ENCODE measurements around the gene ELMO2. TPM values are rescaled to one million over a fixed set of nuclear protein-coding genes. Genes with fewer than 3 reads are reported as not detected.

ELMO2 gene
- total and polyA plus RNA-seq, 12 donors: 17.2 to 46.0 (median 27.5) TPM

GRCh38 chr20:46398963-46399362 is 7.5 kb downstream of the ELMO2 start:
- Histone ChIP-seq H3K4me1 (peaks cover 29 to 91% (median 73%) of the 10 kb centered on the region in 9 donors), H3K9me3 (no peaks in the 10 kb centered on the region)

GRCh38 chr20:46396052-46396740 is 10.2 kb downstream of the ELMO2 start:
- H3K27me3 ChIP-seq: no peaks in the 10 kb centered on the region
- peaks cover 18 to 65% (median 46%) of the 10 kb centered on the region in 9 donors for H3K4me1 ChIP-seq
- WGBS, 2 donors: 62 to 74% methylated on average over 7 of the region's 7 CpGs
- no peaks in the 10 kb centered on the region for H3K9me3 ChIP-seq
- TF ChIP-seq, protein P1, sequence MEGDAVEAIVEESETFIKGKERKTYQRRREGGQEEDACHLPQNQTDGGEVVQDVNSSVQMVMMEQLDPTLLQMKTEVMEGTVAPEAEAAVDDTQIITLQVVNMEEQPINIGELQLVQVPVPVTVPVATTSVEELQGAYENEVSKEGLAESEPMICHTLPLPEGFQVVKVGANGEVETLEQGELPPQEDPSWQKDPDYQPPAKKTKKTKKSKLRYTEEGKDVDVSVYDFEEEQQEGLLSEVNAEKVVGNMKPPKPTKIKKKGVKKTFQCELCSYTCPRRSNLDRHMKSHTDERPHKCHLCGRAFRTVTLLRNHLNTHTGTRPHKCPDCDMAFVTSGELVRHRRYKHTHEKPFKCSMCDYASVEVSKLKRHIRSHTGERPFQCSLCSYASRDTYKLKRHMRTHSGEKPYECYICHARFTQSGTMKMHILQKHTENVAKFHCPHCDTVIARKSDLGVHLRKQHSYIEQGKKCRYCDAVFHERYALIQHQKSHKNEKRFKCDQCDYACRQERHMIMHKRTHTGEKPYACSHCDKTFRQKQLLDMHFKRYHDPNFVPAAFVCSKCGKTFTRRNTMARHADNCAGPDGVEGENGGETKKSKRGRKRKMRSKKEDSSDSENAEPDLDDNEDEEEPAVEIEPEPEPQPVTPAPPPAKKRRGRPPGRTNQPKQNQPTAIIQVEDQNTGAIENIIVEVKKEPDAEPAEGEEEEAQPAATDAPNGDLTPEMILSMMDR (IDR thresholded peaks at IDR 0.05): no peak
- peak overlapping the region in 1 of 10 donors; percentile 10 for H3K27ac ChIP-seq
- no peak overlapping the region for H3K4me3 ChIP-seq
- peaks cover 0 to 69% (median 35%) of the 10 kb centered on the region in 9 donors for H3K36me3 ChIP-seq
- DNase-seq: no peak
- no peak for ATAC-seq
- intact Hi-C loops (cut with DNase I): no loop called here

More at GRCh38 chr20:46398963-46399362, 7.5 kb downstream of the ELMO2 start:
- Histone ChIP-seq H3K27me3 (no peaks in the 10 kb centered on the region), H3K36me3 (peaks cover 0 to 47% (median 8%) of the 10 kb centered on the region in 9 donors), H3K4me3 (no peak overlapping the region), H3K27ac (peak overlapping the region in 8 of 10 donors; percentile 10 to 81 (median 72))
- DNase-seq (no peak), ATAC-seq (no peak)
- intact Hi-C loops (cut with DNase I): no loop called here
- 89 to 91% methylated on average over 3 of the region's 3 CpGs for WGBS, 2 donors
- TF ChIP-seq, protein P1 (IDR thresholded peaks at IDR 0.05): no peak

DNA sequence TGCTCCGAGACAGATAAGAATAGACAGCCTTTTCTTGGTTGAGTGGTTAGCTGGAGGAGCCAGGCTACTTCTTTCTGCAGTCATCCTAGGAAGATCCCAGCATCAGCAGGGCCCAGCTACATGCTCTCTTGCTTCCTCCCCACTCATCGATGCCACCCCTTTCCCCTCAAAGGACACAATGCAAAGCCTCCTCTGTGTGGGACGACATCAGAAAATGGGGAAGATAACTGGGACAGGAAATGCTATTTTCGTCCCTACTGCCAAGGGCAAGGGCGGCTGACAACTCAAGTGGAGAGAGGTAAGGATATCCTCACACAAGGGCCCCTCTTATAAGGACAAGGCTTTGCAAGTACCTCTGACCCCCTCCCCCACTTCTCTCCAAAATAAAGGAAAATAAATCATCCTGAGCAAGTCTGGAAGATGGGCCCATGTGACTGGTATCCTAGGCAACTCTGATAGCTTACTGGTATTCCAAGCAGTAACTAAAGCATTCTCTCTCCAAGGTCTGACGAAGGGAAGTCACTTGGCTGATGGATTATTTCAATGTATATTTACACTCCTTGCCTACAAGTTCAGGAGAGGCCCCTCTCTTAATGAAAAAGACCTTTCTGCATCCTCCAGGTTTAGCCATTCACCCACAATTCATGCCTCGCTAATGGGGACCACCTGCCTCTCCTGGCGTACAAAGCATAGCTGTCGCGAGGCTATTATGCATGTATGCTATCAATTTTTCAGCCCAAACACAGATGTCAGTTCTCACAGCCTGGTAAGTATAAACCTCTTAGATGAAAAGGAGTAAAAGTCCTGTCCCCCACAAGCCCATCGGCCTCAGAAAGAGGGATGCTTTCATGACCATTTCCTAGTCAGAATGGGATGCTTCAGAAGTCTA is 11.3 kb downstream of the ELMO2 start:
- Histone ChIP-seq H3K4me3 (no peak overlapping the region), H3K4me1 (peaks cover 11 to 54% (median 35%) of the 10 kb centered on the region in 9 donors), H3K36me3 (peaks cover 0 to 80% (median 35%) of the 10 kb centered on the region in 9 donors), H3K9me3 (no peaks in the 10 kb centered on the region), H3K27ac (no peak overlapping the region), H3K27me3 (no peaks in the 10 kb centered on the region)
- ATAC-seq (peak in 1 of 8 donors; percentile 18), DNase-seq (no peak)
- intact Hi-C loops (cut with DNase I): no loop called here
- TF ChIP-seq, protein P1 (IDR thresholded peaks at IDR 0.05): no peak
- WGBS, 2 donors: 51 to 62% methylated on average over 11 of the region's 11 CpGs

DNA sequence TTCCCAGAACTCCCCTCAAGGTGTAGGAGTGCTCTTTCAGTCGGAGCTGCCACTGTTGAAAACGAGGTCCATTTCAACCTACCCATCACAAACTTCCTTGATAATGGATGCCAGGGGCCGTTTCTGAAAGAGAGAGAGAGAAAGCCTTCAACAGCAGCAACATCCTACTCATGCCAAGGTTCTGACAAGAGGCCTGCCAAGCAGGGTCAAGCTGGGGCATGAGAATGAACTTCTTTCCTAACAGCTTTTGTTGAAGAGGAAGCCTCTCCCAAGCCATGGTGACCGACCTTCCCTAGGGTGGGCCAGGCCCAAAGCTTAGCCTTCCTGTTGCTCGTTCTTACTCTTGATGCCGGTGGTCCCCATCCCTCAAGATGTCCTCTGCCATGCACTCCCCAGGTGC is 12.4 kb downstream of the ELMO2 start:
- ATAC-seq: peak in 1 of 8 donors; percentile 30
- peaks cover 0 to 91% (median 39%) of the 10 kb centered on the region in 9 donors for H3K36me3 ChIP-seq
- no peak for DNase-seq
- WGBS, 2 donors: 77 to 78% methylated on average over 6 of the region's 6 CpGs
- TF ChIP-seq, protein P1 (IDR thresholded peaks at IDR 0.05): no peak
- H3K9me3 ChIP-seq: no peaks in the 10 kb centered on the region
- intact Hi-C loops (cut with DNase I): no loop called here
- peaks cover 6 to 43% (median 24%) of the 10 kb centered on the region in 9 donors for H3K4me1 ChIP-seq
- H3K4me3 ChIP-seq: no peak overlapping the region
- no peak overlapping the region for H3K27ac ChIP-seq
- H3K27me3 ChIP-seq: no peaks in the 10 kb centered on the region
